ENCODE results near the gene RGMA.

Gene RGMA

GRCh38 chr15:93103823-93104222, 14.8 kb upstream of the RGMA start:
- no peak overlapping the region for H3K4me3 ChIP-seq (replicated peaks in 1 of 2; ENCODE audit: low read depth in 2 of 2, low read length in 2 of 2)
- DNase-seq (ENCODE audit: low read depth in 2 of 2) = no peak
- TF ChIP-seq CTCF (IDR thresholded peaks at IDR 0.05; ENCODE audit: low read depth, low read length) = no peak

- TF ChIP-seq CTCF (IDR thresholded peaks at IDR 0.05; ENCODE audit: low read depth, low read length) = no peak
- DNase-seq (ENCODE audit: low read depth in 2 of 2) = no peak
These were observed 13.2 kb upstream of the RGMA start for GRCh38 chr15:93102211-93102610.

GRCh38 chr15:93093765-93094164, 4.8 kb upstream of the RGMA start:
- no peak for TF ChIP-seq CTCF (IDR thresholded peaks at IDR 0.05; ENCODE audit: low read depth, low read length)
- no peak for DNase-seq (ENCODE audit: low read depth in 2 of 2)
- no peak overlapping the region for H3K4me3 ChIP-seq (replicated peaks in 1 of 2; ENCODE audit: low read depth in 2 of 2, low read length in 2 of 2)

More at GRCh38 chr15:93102211-93102610, 13.2 kb upstream of the RGMA start:
- H3K4me3 ChIP-seq (replicated peaks in 1 of 2; ENCODE audit: low read depth in 2 of 2, low read length in 2 of 2) = no peak overlapping the region

DNA sequence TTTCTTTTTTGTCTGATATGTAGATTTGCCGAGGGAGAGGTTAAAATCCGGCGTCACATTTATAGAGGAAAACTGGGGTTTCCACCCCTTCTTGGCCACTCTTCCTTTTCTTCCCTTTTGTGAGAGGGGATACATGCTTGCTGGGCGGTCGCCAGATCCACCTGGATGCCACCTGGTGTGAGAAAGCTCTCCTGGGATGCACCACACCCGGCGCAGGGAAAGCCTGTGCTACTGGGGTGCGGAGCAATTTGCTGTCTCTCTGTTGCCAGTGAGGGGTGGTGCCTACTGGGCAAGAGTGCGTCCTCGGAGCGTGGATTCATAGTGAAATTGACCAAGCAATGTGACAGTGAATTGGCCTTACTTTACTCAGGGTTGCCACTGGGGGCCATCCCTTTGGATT, 2.5 kb upstream of the RGMA start:
- no peak for TF ChIP-seq CTCF (IDR thresholded peaks at IDR 0.05; ENCODE audit: low read depth, low read length)
- no peak overlapping the region for H3K4me3 ChIP-seq (replicated peaks in 1 of 2; ENCODE audit: low read depth in 2 of 2, low read length in 2 of 2)
- no peak for DNase-seq (ENCODE audit: low read depth in 2 of 2)

GRCh38 chr15:93089727-93090305, 805 bp upstream of the RGMA start:
- H3K4me3 ChIP-seq (replicated peaks in 1 of 2; ENCODE audit: low read depth in 2 of 2, low read length in 2 of 2) = no peak overlapping the region
- no peak for TF ChIP-seq CTCF (IDR thresholded peaks at IDR 0.05; ENCODE audit: low read depth, low read length)
- DNase-seq (ENCODE audit: low read depth in 2 of 2) = peak in 1 of 2 donors; percentile 1

DNA sequence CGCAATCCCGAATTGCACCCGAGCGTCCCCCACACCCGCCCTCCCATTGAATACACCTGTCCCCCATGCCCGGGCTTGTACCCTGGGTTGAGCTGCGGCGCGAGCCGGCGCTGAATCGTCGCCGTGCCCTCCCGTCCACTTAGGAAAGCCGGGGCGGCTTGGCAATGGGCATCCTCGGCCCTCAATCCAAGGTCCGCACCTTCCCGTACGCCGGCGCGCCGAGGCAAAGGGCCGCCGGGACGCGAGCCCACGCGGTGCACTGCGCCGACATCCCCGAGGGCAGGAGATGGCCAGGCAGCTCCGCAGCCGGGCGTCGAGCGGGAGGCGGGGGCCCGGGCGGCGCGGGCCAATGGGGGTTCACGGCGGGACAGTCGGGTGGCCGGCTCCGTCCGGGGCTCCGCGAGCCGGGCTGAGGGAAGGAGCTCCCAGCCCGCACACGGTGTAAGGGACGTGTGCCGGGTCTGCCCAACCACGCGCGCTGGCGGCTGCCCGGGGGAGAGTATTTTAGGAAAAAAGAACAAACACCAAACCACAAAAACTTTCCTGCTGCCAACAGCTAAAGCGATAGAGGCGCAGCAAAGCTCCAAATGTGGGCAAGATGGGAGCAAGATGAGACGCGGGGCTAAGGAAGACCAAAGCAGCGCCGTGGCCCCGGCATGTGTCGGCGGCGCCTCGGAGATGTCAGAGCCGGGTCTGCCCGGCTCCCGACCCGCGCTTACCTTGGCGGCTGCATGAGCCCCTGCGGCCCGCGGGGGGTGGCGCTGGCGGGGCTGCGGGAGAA, 621 bp downstream of the RGMA start:
- H3K4me3 ChIP-seq (replicated peaks in 1 of 2; ENCODE audit: low read depth in 2 of 2, low read length in 2 of 2) = peak overlapping the region; percentile 14 to 19
- peak; percentile 10 to 19 for DNase-seq (ENCODE audit: low read depth in 2 of 2)
- TF ChIP-seq CTCF (IDR thresholded peaks at IDR 0.05; ENCODE audit: low read depth, low read length) = no peak

All from cardiac fibroblast (primary cell).